HG03354 (cell line): Measurements from ENCODE around the gene RPL39.
"Not testable (repeated sequence)": the region's sequence is repeated elsewhere in the genome, so short reads cannot be mapped to it uniquely, and the experiment has no call there.

Experiments
- ATAC-seq: cut with Tn5 transposase; IDR thresholded peaks from one replicate; pipeline ENCODE4 v1.9.1; 2021; ENCODE audit warnings: mild to moderate bottlenecking; ENCODE audit not compliant: unreplicated experiment, poor library complexity, severe bottlenecking

Gene RPL39

DNA sequence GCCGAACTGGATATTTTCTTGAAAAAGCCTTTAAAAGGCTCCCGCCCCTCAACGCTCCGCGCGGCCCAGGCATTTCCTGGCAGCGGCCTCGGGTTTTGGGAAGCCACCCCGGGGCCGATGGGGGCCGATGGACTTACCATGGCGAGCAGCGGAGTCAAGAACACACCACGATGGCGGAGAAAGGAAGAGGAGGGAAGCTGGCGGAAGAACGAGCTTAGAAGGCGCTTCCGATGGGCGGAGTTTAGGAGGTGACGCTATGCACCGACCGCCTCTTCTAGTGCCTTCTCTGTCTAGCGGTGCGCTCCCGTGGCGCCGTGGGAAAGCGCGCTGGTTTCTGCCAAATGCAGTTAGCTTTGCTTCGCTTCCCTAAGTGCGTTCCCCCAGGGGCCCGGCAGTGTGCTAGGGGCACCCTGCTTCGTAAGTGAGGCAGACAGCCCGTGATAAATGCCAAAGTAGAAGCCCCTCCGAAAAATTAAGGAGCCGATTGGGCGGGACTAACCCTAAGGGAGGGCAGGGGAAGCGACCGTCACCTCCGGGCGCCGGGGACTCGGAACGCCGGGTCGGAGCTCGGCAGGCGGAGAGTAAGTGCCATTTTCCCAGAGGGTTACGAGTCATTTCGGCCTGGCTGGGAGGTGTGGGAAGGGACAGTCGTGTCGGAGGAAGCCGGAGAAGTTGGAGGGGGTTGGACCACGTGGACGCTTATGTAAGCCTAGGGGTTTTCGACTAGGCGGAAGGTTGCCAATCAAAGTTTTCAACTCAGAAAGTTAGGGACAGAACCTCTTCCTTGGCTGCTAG lies at the start of gene RPL39:
Gene RPL39, minus strand, starts transcription at position 194 of the 795 bp plus-strand sequence. Its CDS starts 54 bp downstream, at position 140.
- peak; percentile 92 for ATAC-seq

DNA sequence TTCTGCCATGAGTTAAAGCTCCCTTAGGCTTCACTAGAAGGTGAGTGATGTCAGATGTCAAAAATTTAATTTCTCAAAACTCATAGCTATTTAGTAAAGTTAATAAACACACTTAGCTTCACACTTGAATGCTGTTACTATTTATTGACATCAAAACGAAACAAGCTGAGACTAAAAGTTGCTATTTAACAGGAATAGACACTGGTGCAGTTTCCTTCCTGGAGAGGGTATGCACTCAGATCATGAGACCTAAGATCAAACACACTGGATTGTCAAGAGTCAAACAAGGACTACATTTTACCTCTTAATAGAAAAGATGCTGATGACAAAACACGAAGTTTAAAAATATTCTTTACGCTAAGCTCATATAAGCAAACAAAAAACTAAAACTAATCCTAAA lies 42.5 kb upstream of the RPL39 start:
- no peak for ATAC-seq

DNA sequence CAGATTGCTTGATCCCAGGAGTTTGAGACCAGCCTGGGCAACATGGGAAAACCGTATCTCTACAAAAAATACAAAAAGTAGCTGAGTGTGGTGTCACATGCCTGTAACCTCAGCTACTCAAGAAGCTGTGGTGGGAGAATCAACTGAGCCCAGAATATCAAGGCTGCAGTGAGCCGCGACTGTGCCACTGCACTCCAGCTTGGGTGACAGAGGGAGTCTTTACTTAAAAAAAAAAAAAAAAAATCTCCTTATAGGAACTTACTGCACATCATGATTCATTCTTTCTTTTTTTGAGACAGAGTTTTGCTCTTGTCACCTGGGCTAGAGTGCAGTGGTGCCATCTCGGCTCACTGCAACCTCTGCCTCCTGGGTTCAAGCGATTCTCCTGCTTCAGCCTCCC lies 37.0 kb upstream of the RPL39 start:
- ATAC-seq: no peak

DNA sequence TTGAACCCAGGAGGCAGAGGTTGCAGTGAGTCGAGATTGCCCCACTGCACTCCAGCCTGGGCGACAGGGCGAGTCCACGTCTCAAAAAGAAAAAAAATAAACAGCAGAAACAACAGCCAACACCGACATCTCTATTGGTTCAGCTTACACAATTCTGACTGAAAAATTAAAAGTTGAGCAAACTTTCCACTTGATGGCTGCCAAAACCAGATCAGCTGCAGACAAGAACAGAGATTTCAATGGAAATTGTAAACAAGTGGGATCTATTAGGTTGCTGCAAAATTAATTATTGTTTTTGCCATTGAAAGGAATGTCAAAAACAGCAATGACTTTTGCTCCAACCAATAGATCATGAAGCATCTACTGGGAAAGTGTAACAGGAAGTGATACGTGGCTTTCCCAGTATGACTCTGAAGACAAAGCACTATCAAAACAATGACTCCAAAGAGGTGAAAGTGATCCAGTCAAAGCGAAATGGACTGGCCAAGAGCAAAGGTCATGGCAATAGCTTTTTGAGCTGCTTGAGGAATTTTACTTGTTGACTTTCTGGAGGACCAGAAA lies 35.0 kb upstream of the RPL39 start:
- no peak for ATAC-seq

DNA sequence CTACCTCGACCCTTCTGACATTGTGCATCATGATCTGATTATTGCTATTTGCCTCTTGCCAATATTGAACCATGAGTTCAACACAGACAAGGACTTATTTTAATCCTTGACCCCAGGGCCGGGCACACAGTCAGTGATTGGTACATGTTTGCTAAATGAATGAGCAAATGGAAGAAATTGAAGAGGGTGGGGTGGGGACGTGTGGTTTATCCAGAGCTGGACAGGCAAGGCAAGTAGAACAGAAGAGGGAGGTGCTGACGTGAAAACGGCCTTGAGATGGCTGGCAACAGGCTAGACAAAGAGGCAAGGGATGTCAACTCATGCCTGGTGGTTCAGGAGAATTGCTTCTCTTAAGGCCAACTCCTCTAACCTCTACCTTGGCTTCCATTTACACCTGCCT lies 32.8 kb upstream of the RPL39 start:
- not testable (repeated sequence) for ATAC-seq

DNA sequence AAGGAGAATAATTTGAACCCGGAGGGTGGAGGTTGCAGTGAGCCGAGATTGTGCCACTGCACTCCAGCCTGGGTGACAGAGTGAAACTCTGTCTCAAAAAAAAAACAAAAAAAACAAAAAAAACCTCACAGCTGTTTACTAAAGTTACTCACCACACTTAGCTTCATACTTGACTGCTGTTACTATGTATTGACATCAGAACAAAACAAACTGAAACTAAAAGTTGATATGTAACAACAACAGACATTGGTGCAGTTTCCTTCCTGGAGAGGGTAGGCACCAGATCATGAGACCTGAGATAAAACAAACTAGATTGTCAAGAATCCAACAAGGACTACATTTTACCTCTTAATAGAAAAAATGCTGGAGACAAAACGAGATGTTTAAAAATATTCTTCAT lies 30.3 kb upstream of the RPL39 start:
- peak; percentile 99 for ATAC-seq

DNA sequence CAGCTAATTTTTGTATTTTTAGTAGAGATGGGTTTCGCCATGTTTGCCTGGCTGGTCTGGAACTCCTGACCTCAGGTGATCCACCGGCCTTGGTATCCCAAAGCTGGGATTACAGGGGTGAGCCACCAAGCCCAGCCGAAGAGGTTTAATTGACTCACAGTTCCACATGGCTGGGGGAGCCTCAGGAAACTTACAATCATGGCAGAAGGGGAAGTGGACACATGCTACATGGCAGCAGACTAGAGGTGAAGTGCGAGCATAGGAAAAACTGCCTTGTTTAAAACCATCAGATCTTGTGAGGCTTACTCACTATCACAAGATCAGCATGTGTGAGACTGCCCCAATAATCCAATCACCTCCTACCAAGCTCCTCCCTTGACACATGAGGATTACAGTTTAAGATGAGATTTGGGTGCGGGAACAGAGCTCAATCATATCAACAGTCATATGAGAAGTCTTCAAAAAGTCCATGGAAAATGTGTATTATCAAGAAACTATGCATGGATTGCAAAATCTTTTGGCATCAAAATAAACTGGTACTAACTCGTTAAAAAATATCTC lies 25.8 kb upstream of the RPL39 start:
- no peak for ATAC-seq

DNA sequence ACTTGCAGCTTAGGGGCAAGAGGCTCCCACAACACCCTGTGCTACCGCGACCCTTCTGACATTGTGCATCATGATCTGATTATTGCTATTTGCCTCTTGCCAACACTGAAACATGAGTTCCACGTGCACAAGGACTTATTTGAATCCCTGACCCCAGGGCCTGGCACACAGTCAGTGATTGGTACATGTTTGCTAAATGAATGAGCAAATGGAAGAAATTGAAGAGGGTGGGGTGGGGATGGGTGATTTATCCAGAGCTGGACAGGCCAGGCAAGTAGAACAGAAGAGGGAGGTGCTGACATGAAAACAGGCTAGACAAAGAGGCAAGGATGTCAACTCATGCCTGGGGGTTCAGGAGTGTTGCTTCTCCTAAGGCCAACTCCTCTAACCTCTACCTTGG lies 24.9 kb upstream of the RPL39 start:
- no peak for ATAC-seq

DNA sequence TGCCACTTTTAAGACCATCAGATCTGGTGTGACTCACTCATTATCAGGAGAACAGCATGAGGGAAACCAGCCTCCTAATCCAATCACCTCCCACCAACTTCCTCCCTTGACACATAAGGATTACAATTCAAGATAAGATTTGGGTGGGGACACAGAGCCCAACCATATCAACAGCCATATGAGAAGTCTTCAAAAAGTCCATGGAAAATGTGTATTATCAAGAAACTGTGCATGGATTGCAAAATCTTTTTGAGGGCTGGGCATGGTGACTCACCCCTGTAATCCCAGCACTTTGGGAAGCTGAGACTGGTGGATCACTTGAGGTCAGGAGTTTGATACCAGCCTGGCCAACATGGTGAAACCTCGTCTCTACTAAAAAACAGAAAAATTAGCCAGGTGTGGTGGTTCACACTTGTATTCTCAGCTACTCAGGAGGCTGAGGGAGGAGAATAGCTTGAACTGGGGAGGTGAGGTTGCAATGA lies 17.8 kb upstream of the RPL39 start:
- ATAC-seq: no peak

DNA sequence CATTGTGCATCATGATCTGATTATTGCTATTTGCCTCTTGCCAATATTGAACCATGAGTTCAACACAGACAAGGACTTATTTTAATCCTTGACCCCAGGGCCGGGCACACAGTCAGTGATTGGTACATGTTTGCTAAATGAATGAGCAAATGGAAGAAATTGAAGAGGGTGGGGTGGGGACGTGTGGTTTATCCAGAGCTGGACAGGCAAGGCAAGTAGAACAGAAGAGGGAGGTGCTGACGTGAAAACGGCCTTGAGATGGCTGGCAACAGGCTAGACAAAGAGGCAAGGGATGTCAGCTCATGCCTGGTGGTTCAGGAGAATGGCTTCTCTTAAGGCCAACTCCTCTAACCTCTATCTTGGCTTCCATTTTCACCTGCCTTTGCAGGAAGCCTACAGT lies 17.0 kb upstream of the RPL39 start:
- ATAC-seq: not testable (repeated sequence)

DNA sequence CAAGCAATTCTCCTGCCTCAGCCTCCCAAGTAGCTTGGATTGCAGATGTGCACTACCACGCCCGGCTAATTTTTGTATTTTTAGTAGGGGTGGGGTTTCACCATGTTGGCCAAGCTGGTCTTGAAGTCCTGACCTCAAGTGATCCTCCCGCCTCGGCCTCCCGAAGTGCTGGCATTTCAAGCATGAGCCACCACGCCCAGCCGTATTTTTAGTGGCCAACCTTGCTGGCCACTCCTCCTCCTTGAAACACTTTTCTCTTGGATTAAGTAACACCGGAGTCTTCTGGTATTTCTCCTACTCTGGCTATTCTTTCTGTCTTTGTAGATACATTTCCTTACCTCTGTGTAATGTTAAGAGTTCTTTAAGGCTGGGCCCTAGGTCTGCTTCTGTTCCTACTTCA lies 11.1 kb upstream of the RPL39 start:
- no peak for ATAC-seq

DNA sequence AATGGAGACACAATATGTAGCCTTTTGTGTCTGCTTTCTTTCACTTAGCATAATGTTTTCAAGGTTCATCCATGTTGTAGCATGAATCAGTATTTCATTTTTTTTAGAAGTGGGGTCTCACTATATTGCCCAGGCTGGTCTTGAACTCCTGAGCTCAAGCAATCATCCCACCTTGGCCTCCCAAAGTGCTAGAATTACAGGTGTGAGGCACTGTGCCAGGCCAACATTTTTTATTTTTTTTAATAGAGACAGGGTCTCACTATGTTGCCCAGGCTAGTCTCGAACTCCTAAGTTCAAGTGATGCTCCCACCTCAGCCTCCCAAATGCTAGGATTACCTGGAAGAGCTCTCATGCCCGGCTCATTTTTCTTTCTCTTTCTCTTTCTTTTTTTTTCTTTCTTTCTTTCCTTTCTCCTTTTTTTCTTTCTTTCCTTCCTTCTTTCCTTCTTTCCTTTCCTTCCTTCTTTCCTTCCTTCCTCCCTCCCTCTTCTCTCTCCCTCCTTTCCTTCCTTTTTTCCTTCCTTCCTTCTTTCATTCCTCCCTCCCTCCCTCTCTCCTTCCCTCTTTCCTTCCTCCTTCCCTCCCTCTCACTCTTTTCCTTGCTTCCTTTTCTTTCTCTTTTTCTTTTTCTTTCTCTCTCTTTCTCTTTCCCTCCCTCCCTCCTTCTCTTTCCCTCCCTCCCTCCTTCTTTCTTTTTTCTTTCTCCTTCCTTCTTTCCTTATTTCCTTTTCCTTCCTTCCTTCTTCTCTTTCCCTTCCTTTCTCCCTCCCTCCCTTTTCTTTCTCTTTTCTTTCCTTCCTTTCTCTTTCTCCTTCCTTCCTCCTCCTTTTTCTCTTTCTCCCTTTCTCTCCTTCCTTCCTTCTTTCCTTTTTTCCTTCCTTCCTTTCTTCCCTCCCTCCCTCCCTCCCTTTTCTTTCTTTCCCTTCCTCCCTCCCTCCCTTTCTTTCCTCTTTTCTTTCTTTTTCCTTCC lies 10.1 kb upstream of the RPL39 start:
- no peak for ATAC-seq

DNA sequence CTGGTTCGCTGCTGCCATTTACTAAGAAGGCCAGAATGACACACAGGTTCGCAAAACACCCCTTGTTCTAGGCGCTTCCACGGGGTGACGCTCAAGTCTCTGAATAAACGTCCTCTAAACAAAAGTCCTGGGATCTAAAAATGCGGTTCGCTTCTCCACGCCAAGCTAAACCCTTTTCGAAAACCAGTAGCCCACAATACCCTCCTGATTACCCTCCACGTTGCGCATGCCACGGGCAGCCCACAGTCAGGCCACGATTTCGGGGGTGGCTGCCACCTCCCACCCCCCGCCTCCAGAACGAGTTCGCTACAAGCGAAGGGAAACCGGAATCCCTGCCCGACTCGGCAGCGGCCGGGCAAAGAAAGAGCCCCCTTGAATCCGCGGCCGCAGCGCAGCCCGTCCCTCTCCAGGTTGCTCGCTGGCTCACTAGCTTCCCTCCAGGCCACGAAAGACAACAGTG lies 423 bp downstream of the RPL39 start:
- ATAC-seq: peak; percentile 36

DNA sequence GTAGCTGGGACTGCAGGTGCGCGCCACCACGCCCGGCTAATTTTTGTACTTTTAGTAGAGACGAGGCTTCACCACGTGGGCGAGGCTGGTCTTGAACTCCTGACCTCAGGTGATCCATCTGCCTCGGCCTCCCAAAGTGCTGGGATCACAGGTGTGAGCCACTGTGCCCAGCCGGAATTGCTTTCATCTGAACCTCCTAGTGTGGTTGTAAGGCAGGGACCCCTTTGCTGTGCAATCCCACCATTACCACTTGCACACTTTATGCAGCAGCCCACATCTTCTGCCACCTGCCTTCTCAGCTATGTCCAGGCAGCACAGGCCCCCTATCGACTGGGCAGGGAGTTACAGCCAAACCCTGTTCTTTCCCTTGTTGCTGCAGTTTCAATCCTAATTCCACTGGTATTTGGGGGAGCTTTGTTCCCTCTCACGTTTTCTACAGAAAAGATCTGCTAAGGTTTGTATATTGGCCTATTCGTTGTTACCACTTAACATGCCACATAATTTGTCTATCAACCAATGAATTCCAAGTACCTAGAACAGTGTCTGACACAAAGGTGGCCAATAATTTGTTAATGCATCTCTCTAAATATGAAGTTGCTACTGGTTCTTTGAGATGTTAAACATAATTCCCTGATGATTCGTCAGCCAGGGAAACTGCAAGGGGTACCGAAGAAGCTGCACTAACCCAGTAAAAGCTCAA lies 6.5 kb downstream of the RPL39 start:
- peak; percentile 74 for ATAC-seq

DNA sequence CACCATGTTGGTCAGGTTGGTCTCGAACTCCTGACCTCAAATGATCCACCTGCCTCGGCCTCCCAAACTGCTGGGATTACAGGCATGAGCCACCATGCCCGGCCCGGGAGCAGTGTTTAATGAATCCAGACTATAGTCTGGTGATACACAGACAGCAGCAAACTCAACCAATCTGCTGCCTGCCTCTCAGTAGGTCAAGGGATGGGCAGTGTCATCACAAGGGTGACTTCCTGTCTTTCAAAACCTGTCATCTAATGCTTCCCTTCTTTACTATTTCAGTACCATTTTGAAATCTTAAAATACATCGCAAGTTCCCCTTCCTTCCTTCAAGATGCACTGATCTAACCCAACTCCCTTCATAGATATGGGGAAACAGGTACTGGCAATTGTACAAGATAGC lies 8.4 kb downstream of the RPL39 start:
- ATAC-seq: no peak

DNA sequence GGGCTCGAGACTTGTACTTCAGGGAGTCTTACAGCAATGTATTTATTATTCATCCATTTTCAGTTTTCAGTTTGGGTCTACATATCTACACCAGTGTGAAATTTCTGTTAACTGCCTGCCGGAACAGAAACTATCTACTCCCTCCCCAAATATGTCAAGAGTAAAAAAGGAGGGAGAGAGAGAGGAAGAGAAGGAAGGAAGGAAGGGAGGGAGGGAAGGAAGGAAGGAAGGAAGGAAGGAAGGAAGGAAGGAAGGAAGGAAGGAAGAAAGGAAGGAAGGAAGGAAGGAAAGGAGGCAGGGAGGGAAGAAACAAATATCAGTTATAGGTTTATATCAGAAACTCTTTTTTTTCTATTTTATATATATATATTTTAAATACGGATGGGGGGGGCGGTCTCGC lies 12.6 kb downstream of the RPL39 start:
- no peak for ATAC-seq

DNA sequence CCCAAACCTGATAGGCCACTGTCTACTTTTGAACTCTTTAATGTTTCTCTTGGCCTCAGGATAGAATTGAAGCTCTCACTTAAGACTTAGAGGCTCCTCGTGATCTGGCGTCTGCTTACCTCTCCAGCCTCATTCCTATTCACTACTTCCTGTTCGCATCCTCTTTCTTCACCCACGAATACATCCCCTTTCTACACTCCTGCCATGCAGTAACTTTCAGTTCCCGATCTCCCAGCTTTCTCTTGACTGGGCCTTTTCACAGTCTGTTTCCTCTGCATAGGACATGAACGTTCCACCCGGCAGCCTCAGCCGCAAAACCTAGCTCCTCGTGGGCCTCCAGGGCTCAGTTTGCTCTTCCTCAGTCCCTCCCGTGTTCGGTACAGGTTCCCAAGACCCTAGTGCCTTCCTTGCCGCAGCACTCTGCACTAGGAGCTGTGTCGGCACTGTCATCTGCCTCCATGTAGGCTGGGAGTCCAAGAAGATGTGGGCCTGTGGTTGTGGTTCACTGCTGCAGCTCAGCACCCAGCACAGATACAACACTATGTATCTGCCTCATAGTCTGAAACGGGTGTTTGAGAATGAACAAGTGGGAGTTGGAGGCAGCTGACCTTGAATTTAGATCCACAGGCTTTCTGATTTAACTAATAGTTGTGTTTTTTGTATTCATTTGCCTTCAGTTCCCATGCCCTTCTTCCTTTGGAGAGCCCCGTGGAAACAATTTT lies 15.8 kb downstream of the RPL39 start:
- no peak for ATAC-seq

DNA sequence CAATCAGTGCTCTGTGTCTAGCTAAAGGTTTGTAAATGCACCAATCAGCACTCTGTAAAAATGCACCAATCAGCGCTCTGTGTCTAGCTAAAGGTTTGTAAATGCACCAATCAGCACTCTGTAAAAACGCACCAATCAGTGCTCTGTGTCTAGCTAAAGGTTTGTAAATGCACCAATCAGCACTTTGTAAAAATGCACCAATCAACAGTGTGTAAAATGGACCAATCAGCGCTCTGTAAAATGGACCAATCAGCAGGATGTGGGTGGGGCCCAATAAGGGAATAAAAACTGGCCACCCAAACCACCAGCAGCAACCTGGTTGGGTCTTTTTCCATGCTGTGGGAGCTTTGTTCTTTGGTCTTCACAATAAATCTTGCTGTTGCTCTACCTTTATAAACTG lies 22.0 kb downstream of the RPL39 start:
- not testable (repeated sequence) for ATAC-seq

DNA sequence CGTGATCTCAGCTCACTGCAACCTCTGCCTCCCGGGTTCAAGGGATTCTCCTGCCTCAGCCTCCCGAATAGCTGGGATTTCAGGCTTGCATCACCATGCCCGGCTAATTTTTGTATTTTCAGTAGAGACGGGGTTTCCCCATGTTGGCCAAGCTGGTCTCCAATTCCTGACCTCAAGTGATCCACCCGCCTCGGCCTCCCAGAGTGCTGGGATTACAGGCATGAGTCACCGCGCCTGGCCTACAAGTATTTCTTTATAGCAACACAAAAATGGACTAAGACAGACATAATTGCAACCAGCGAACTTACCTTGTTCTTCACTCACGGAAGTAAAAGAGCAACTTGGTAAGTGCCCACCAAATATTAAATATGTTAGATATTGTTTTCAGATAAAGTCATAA lies 23.0 kb downstream of the RPL39 start:
- not testable (repeated sequence) for ATAC-seq
